Measurements from ENCODE around the gene SZT2. TPM values are rescaled to one million over a fixed set of nuclear protein-coding genes. Genes with fewer than 3 reads are reported as not detected.

SZT2 gene
- total RNA-seq, 3 donors from 2014 or later: 29.1 to 49.2 (median 44.3) TPM

- H3K27ac ChIP-seq: no peak overlapping the region
- no peaks in the 10 kb centered on the region for H3K27me3 ChIP-seq
- no peaks in the 10 kb centered on the region for H3K9me3 ChIP-seq
- TF ChIP-seq POLR2A (IDR thresholded peaks at IDR 0.05): no peak
- no peak for TF ChIP-seq POLR2AphosphoS5 (IDR thresholded peaks at IDR 0.05)
- TF ChIP-seq CTCF (IDR thresholded peaks at IDR 0.05): no peak
- intact Hi-C loops (cut with DNase I; ENCODE audit: low total_unique reads): no loop called here
- H3K4me3 ChIP-seq: no peak overlapping the region
- no peak for DNase-seq (ENCODE audit: low spot score in 2 of 2)
- H3K36me3 ChIP-seq: no peaks in the 10 kb centered on the region
- no peaks in the 10 kb centered on the region for H3K4me1 ChIP-seq
Observed at GRCh38 chr1:43351421-43352350, 38.0 kb upstream of the SZT2 start.

- no peak overlapping the region for H3K4me3 ChIP-seq
- intact Hi-C loops (cut with DNase I; ENCODE audit: low total_unique reads): no loop called here
- TF ChIP-seq POLR2A (IDR thresholded peaks at IDR 0.05) (no peak), CTCF (IDR thresholded peaks at IDR 0.05) (no peak), POLR2AphosphoS5 (IDR thresholded peaks at IDR 0.05) (no peak)
- no peaks in the 10 kb centered on the region for H3K9me3 ChIP-seq
- no peak for DNase-seq (ENCODE audit: low spot score in 2 of 2)
- no peaks in the 10 kb centered on the region for H3K4me1 ChIP-seq
- no peaks in the 10 kb centered on the region for H3K27me3 ChIP-seq
- H3K27ac ChIP-seq: no peak overlapping the region
- H3K36me3 ChIP-seq: no peaks in the 10 kb centered on the region
Observed at GRCh38 chr1:43352351-43352705, 37.4 kb upstream of the SZT2 start.

GRCh38 chr1:43352881-43353280 lies 36.8 kb upstream of the SZT2 start:
- Histone ChIP-seq H3K9me3 (no peaks in the 10 kb centered on the region), H3K4me3 (no peak overlapping the region), H3K36me3 (no peaks in the 10 kb centered on the region), H3K4me1 (peaks cover 0 to 3% of the 10 kb centered on the region in 2 donors), H3K27ac (no peak overlapping the region), H3K27me3 (no peaks in the 10 kb centered on the region)
- DNase-seq (ENCODE audit: low spot score in 2 of 2): no peak
- intact Hi-C loops (cut with DNase I; ENCODE audit: low total_unique reads): no loop called here
- TF ChIP-seq POLR2AphosphoS5 (IDR thresholded peaks at IDR 0.05) (no peak), CTCF (IDR thresholded peaks at IDR 0.05) (no peak), POLR2A (IDR thresholded peaks at IDR 0.05) (no peak)

GRCh38 chr1:43354471-43354870 lies 35.2 kb upstream of the SZT2 start:
- Histone ChIP-seq H3K4me1 (peaks cover 3% of the 10 kb centered on the region in 2 donors), H3K36me3 (no peaks in the 10 kb centered on the region), H3K27me3 (no peaks in the 10 kb centered on the region), H3K4me3 (no peak overlapping the region), H3K27ac (no peak overlapping the region), H3K9me3 (no peaks in the 10 kb centered on the region)
- no peak for DNase-seq (ENCODE audit: low spot score in 2 of 2)
- intact Hi-C loops (cut with DNase I; ENCODE audit: low total_unique reads): no loop called here
- TF ChIP-seq POLR2AphosphoS5 (IDR thresholded peaks at IDR 0.05) (no peak), POLR2A (IDR thresholded peaks at IDR 0.05) (no peak), CTCF (IDR thresholded peaks at IDR 0.05) (no peak)

- no peaks in the 10 kb centered on the region for H3K36me3 ChIP-seq
Observed at GRCh38 chr1:43354936-43355335, 34.8 kb upstream of the SZT2 start.

More at GRCh38 chr1:43354936-43355335, 34.8 kb upstream of the SZT2 start:
- no peak overlapping the region for H3K27ac ChIP-seq
- no peak for DNase-seq (ENCODE audit: low spot score in 2 of 2)
- intact Hi-C loops (cut with DNase I; ENCODE audit: low total_unique reads): no loop called here
- H3K9me3 ChIP-seq: no peaks in the 10 kb centered on the region
- no peak for TF ChIP-seq CTCF (IDR thresholded peaks at IDR 0.05)
- TF ChIP-seq POLR2A (IDR thresholded peaks at IDR 0.05): no peak
- TF ChIP-seq POLR2AphosphoS5 (IDR thresholded peaks at IDR 0.05): no peak
- no peak overlapping the region for H3K4me3 ChIP-seq
- H3K4me1 ChIP-seq: peaks cover 3% of the 10 kb centered on the region in 2 donors
- H3K27me3 ChIP-seq: no peaks in the 10 kb centered on the region

Measured in breast epithelium (tissue), 4 donors.